Adrenal gland (tissue), 5 donors: ENCODE measurements around the gene PKP4.

Experiments
- POLR2A ChIP-seq, 2 donors: fragments of 450-650 bp; IDR thresholded peaks; one replicate each; pipeline ENCODE4 v1.6.1; 2017; ENCODE audit warnings: antibody characterized with exemption in 2 of 2, mild to moderate bottlenecking in 2 of 2, moderate library complexity in 1 of 2
- TF ChIP-seq, protein P1 (sequence below), 6 experiments: fragments of 450-650 bp in 4 of 6; fragments of 200-600 bp in 2 of 6; sonication (generic) in 1 of 6; IDR thresholded peaks; 1 replicate in 5 of 6; 2 replicates in 1 of 6; pipeline versions ENCODE4 v1.5.1 to v1.8.0; 2016 to 2021; ENCODE audit warnings: antibody characterized with exemption in 6 of 6, mild to moderate bottlenecking in 2 of 6, moderate library complexity in 1 of 6
- donor health status: DM: no; HTN: no; CAD: no.

DNA sequence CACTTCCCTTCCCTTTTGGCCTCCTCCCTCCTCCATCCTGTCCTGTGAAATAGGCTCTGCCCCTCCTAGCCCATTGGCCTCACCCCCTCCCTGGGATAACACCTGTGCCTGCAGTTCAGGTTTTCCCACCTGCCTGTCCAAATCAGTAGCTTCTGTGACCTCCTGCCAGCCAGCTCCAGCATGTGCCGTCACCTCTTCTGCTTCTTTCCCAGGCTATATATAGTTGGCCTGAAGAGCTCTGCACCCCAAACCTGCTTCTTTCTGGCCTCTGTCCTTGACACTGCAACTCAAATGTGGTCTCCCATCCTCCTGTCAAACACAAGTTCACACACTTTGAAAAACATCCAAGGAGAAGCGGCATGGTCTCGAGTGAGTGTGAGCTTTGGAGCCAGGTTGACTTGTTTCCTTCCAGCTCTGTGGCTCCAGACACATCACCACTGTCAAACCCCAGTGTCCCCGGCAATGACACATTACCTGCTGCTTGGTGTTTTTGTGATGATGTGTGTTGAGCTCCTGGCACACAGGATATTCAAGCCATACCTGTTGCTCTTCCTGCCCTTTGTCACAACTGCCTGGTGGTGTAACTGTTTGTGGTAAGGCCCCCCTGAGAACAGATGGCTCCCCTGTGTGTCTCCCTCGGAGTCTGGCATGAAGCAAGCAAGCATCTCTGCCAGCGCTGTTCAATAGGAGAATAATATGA, 194.8 kb downstream of the PKP4 start:
- TF ChIP-seq, protein P1, sequence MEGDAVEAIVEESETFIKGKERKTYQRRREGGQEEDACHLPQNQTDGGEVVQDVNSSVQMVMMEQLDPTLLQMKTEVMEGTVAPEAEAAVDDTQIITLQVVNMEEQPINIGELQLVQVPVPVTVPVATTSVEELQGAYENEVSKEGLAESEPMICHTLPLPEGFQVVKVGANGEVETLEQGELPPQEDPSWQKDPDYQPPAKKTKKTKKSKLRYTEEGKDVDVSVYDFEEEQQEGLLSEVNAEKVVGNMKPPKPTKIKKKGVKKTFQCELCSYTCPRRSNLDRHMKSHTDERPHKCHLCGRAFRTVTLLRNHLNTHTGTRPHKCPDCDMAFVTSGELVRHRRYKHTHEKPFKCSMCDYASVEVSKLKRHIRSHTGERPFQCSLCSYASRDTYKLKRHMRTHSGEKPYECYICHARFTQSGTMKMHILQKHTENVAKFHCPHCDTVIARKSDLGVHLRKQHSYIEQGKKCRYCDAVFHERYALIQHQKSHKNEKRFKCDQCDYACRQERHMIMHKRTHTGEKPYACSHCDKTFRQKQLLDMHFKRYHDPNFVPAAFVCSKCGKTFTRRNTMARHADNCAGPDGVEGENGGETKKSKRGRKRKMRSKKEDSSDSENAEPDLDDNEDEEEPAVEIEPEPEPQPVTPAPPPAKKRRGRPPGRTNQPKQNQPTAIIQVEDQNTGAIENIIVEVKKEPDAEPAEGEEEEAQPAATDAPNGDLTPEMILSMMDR (IDR thresholded peaks at IDR 0.05) = no peak
- TF ChIP-seq POLR2A (IDR thresholded peaks at IDR 0.05) = no peak
